ENCODE data around the gene TNFAIP6.
"Not testable (repeated sequence)": the region's sequence is repeated elsewhere in the genome, so short reads cannot be mapped to it uniquely, and the experiment has no call there.

The TNFAIP6 gene, protein sequence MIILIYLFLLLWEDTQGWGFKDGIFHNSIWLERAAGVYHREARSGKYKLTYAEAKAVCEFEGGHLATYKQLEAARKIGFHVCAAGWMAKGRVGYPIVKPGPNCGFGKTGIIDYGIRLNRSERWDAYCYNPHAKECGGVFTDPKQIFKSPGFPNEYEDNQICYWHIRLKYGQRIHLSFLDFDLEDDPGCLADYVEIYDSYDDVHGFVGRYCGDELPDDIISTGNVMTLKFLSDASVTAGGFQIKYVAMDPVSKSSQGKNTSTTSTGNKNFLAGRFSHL

DNA sequence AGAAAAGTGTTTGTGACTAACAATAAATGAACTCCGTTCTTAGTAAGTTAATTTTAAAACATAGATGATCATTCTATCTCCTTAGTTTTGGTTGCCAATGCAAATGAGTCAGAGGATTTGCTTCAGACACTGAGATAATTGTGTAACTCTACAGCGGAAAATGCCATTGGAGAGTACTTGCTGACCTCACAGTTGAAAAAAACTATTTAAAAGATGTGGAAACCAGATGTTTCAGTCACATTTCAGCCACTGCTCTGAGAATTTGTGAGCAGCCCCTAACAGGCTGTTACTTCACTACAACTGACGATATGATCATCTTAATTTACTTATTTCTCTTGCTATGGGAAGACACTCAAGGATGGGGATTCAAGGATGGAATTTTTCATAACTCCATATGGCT is at the start of gene TNFAIP6:
TNFAIP6 (plus strand) TSS at position 234 of the 400 bp plus-strand sequence; CDS start at position 309, 75 bp downstream.
- no peak for DNase-seq

- DNase-seq: not testable (repeated sequence)
These were observed 47.1 kb upstream of the TNFAIP6 start for GRCh38 chr2:151310313-151310712.

- DNase-seq: not testable (repeated sequence)
These were observed 45.0 kb upstream of the TNFAIP6 start for GRCh38 chr2:151312440-151312839.

GRCh38 chr2:151315381-151315903 is 42.0 kb upstream of the TNFAIP6 start:
- no peak for DNase-seq

- no peak for DNase-seq
These were observed 31.8 kb upstream of the TNFAIP6 start for GRCh38 chr2:151325581-151326095.

GRCh38 chr2:151326554-151326953 is 30.8 kb upstream of the TNFAIP6 start:
- no peak for DNase-seq

DNA sequence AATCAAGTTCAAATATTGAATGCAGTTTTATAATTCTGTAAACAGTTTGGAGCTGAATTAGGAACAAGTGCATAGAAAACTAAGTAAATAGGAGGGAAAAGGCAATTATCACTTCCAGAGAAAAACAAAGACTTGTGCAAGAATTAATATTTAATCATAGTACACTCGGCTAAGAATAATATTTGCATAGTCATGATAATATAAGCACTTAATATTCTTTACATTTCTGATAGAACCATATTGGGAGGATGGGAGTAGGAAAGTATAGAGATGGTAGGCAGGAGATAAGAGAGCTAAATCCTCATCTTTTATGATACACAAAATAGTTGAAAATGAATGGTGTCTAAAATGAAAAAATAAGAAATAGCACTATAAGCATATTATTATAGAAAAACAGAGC is 27.4 kb upstream of the TNFAIP6 start:
- no peak for DNase-seq

DNA sequence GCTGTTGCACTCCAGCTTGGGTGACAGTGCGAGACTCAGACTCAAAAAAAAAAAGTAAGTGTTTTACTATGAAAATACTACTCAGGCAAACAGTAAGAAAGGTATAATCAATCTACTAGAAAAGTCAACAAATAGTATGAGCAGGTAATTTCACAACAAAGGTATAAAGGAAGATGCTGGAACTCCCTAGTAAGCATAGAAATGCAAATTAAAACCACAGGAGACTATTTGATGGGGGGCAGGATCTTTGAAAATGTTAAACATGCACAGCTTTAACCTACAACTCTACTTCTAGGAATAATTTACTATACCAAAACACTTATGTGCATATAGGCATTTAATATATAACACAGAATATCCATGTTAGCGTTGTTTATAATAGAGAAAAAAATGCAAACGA is 24.3 kb upstream of the TNFAIP6 start:
- DNase-seq: no peak

GRCh38 chr2:151334082-151334815 is 23.1 kb upstream of the TNFAIP6 start:
- no peak for DNase-seq

DNA sequence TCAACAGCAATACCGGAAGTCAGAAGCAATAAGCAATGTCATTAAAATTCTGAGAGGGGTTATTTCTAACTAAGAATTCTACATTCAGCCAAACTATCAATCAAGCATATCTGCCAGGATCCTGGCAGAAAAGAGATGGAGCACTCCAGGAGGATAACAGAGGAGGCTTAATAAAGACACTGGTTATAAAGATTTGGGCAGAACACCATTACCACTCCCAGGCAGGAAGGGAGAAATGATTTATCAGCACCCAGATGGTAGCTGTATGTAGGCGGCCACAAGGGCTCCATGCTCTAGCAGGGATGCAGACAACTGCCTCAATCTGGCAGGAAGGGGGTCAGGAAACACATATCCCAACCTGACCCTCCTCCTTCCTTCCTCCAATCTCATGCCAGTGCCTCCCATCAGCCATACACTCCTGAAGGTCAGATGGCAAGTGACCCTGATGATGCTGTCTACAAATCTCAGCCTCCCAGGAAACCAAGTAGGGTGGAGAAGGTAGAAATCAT is 20.5 kb upstream of the TNFAIP6 start:
- no peak for DNase-seq

GRCh38 chr2:151337643-151338042 is 19.7 kb upstream of the TNFAIP6 start:
- no peak for DNase-seq

DNA sequence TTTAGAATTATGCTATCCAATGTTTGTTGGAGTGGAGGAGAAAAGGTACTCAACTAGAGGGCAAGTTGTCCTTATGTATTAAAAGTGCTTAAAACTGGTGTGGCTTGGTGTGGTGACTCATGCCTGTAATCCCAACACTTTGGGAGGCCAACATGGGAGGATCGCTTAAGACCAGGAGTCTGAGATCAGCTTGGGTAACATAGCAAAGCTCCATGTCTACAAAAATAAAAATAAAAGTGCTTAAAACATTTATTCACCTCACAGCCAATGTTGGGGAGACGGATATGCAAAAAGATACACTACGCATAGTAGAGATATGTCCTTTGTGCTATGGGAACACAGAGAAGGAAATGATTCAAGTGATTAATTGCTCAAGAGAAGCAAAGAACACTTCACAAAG is 19.3 kb upstream of the TNFAIP6 start:
- no peak for DNase-seq

- DNase-seq: no peak
These were observed 14.3 kb upstream of the TNFAIP6 start for GRCh38 chr2:151343073-151343472.

- DNase-seq: not testable (repeated sequence)
These were observed 13.2 kb upstream of the TNFAIP6 start for GRCh38 chr2:151344191-151344590.

DNA sequence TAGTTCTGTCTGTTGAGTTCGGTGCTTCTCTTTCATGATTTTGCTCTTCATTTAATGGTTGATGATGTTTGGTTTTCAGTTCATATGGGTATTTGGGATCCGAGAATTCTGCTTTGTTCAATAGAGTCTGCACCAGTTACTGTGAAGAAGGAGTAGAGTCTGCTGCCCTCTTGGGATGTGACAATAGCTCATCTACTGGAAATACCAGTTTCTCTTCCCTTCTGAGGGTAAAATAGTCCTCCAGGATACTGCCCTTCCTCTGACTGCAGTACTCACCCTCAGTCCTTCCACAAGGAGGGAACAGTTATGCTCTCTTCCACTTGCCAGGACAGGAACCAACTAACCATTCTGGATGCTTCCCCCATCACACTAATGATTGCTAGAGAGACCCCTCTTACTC is 12.5 kb upstream of the TNFAIP6 start:
- no peak for DNase-seq

- no peak for DNase-seq
These were observed 10.1 kb upstream of the TNFAIP6 start for GRCh38 chr2:151347294-151347693.

DNA sequence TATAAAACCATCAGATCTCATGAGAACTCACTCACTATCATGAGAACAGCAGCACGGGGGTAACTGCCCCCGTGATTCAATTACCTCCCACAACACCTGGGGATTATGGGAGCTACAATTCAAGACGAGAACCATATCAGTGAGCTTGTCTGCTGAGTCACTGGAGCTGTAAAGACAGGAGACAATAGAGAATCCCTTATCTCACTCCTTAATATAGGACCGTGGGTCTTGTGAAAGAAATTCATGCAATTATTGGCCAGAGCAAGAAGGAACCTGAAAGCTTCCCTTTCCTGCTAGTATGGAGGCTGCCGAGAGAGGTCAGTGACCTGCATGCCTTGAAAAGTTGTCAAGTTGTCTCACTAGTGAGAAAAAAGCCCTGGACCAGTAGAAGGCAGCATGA is 9.5 kb upstream of the TNFAIP6 start:
- DNase-seq: no peak

DNA sequence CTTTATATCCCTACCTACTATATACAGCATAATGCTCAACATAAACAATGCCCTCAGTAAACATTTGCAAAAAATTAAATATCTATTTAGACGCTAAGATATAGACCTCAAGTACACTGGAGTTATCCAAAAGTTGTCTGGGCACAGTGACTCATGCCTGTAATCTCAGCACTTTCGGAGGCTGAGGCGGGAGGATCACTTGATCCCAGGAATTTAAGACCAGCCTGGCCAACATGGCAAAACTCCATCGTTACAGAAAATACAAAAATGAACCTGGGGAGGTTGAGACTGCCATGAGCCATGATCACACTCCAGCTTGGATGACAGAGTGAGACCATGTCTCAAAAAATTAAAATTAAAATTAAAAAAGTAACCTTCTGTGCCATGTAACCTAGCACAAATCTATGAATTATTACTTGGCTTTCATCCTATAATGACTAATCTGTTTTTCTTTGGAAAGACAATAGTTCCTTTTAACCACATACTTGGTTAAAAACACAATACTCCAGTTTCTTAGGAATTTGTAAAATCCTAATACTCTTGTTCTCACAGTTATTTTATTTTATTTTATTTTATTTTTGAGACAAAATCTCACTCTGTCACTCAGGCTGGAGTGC is 6.7 kb upstream of the TNFAIP6 start:
- no peak for DNase-seq

- DNase-seq: no peak
These were observed 3.4 kb upstream of the TNFAIP6 start for GRCh38 chr2:151353995-151354394.

DNA sequence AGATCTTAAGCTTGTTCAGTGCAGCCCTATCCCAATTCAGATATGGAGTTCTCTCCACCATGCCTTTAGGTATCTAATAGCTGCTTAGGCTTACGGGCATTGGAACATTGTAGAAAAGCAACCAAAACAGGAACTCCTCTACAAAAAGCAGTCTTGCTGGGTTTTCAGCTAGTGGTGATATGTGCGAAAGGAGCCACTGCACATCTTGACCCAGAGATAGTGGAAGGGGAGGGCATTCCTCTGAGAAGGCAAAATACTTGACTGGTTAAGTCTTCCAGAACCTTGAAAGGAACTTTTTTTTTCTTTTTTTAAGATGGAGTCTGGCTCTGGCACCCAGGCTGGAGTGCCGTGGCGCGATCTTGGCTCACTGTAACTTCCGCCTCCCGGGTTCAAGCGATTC is 2.6 kb upstream of the TNFAIP6 start:
- no peak for DNase-seq

- DNase-seq: no peak
These were observed 976 bp downstream of the TNFAIP6 start for GRCh38 chr2:151358166-151358970.

GRCh38 chr2:151359768-151360461 is 2.5 kb downstream of the TNFAIP6 start:
- no peak for DNase-seq
